K562 (cell line): ENCODE data around the gene TPD52L2. TPM values are rescaled to one million over a fixed set of nuclear protein-coding genes. Genes with fewer than 3 reads are reported as not detected.

Source experiments
- BRCA1 ChIP-seq, 2 experiments: fragments of 450-650 bp in 1 of 2; sonication (generic) in 1 of 2; formaldehyde crosslinking in 1 of 2; IDR thresholded peaks; 2 replicates each; pipeline versions ENCODE4 v1.5.0 to v1.6.1; 2017 to 2020; ENCODE audit warnings: mild to moderate bottlenecking in 1 of 2, missing genetic modification reagents in 1 of 2
- BRD4 ChIP-seq: fragments of 200-600 bp; sonication (generic); IDR thresholded peaks from 2 replicates; pipeline ENCODE4 v1.6.1; 2017; ENCODE audit warnings: inconsistent platforms
- KAT7 ChIP-seq: sonication (generic); formaldehyde crosslinking; IDR thresholded peaks from 2 replicates; pipeline ENCODE4 v1.8.0; 2022; ENCODE audit warnings: missing genetic modification reagents, mild to moderate bottlenecking, borderline replicate concordance
- MED1 ChIP-seq: sonication (generic); formaldehyde crosslinking; IDR thresholded peaks from 2 replicates; pipeline ENCODE4 v1.8.1; 2023; ENCODE audit warnings: missing genetic modification reagents, borderline replicate concordance
- POLR3A ChIP-seq: IDR thresholded peaks from 2 replicates; pipeline ENCODE4 v1.6.1; 2011; ENCODE audit warnings: borderline replicate concordance, mild to moderate bottlenecking, moderate library complexity; ENCODE audit not compliant: insufficient read length, insufficient read depth; ENCODE audit errors: extremely low read depth
- RBM34 ChIP-seq: fragments of 200-400 bp; formaldehyde crosslinking; IDR thresholded peaks from 2 replicates; pipeline ENCODE4 v1.6.1; 2018; ENCODE audit warnings: low read length, borderline replicate concordance; ENCODE audit not compliant: insufficient read depth
- SETDB1 ChIP-seq: IDR thresholded peaks from one replicate; pipeline ENCODE4 v1.6.1; 2012; ENCODE audit warnings: low read length, control low read depth, inconsistent platforms
- SIX5 ChIP-seq, 2 experiments: IDR thresholded peaks; 2 replicates each; pipeline ENCODE4 v1.6.1; 2011; ENCODE audit warnings: low read length in 2 of 2, borderline replicate concordance in 1 of 2, low read depth in 1 of 2, mild to moderate bottlenecking in 1 of 2, moderate library complexity in 1 of 2; ENCODE audit not compliant: insufficient read depth in 1 of 2
- TAL1 ChIP-seq: fragments of 450-650 bp; IDR thresholded peaks from 2 replicates; pipeline ENCODE4 v1.6.1; 2016; ENCODE audit warnings: mild to moderate bottlenecking
- TBL1XR1 ChIP-seq, 2 experiments: IDR thresholded peaks; 2 replicates each; pipeline ENCODE4 v1.6.1; 2012; ENCODE audit warnings: improper control_type of control experiment in 2 of 2, low read length in 2 of 2, mild to moderate bottlenecking in 1 of 2
- TBP ChIP-seq: optimal IDR thresholded peaks from 2 replicates; pipeline ENCODE3; 2011; ENCODE audit warnings: low read depth, low read length, improper control_type of control experiment
- TCF7 ChIP-seq: sonication (generic); IDR thresholded peaks from 2 replicates; pipeline ENCODE4 v1.6.1; 2016; ENCODE audit warnings: antibody characterized with exemption, borderline replicate concordance
- VEZF1 ChIP-seq: fragments of 200-800 bp; sonication (Bioruptor generic); IDR thresholded peaks from 2 replicates; pipeline ENCODE4 v1.6.1; 2017; ENCODE audit warnings: missing genetic modification characterization, missing compliant biosample characterization
- ZC3H4 ChIP-seq: sonication (generic); formaldehyde crosslinking; IDR thresholded peaks from 2 replicates; pipeline ENCODE4 v1.9.0; 2021; ENCODE audit warnings: missing genetic modification reagents, borderline replicate concordance
- ZNF217 ChIP-seq: sonication (generic); formaldehyde crosslinking; IDR thresholded peaks from 2 replicates; pipeline ENCODE4 v1.8.0; 2022; ENCODE audit warnings: mild to moderate bottlenecking, missing genetic modification reagents
- ZNF444 ChIP-seq: fragments of 250-450 bp; sonication (Bioruptor Pico); IDR thresholded peaks from 2 replicates; pipeline ENCODE4 v1.4.0; 2020; ENCODE audit warnings: mild to moderate bottlenecking, moderate library complexity
- ZNF551 ChIP-seq: fragments of 250-450 bp; sonication (Bioruptor Pico); IDR thresholded peaks from 2 replicates; pipeline ENCODE4 v1.5.0; 2021; ENCODE audit warnings: mild to moderate bottlenecking, moderate library complexity
- polyA plus RNA-seq, 8 experiments: library from polyadenylated mRNA; depleted of rRNA in 4 of 8; stranded (reverse) in 5 of 8; unstranded in 3 of 8; fragments of >200 nt; fragmentation: Nextera tagmentation in 2 of 8; fragmentation: Illumina TruSeq in 1 of 8; extraction: Ambion mirVana in 2 of 8; extraction: Trizol in 1 of 8; gene quantifications; 2 replicates each; pipeline versions ENCODE4 v1.2.1 to v1.2.3, GENCODE V29; 2011 to 2014; ENCODE audit warnings: inconsistent platforms in 1 of 8, missing spikeins in 1 of 8
- total RNA-seq, 7 experiments: library from RNA; depleted of rRNA in 6 of 7; stranded (reverse); fragments of >200 nt in 6 of 7; fragmentation: Illumina TruSeq in 2 of 7; extraction: Trizol in 2 of 7; gene quantifications; 2 replicates each; pipeline versions ENCODE4 v1.2.1 to v1.2.3, GENCODE V29; 2011 to 2021; ENCODE audit warnings: low replicate concordance in 1 of 7
- TF ChIP-seq, protein P1 (sequence below): fragments of 250-450 bp; sonication (Bioruptor Pico); IDR thresholded peaks from 2 replicates; pipeline ENCODE4 v1.5.0; 2021
- TF ChIP-seq, protein P2 (sequence below), 3 experiments: IDR thresholded peaks in 2 of 3; conservative IDR thresholded peaks in 1 of 3; 2 replicates each; pipeline ENCODE4 v1.5.1; 2011 to 2012; ENCODE audit warnings: low read length in 3 of 3, mild to moderate bottlenecking in 3 of 3, control low read depth in 2 of 3, improper control_type of control experiment in 1 of 3, inconsistent platforms in 1 of 3, low read depth in 1 of 3, mixed read lengths in 1 of 3, moderate library complexity in 1 of 3; ENCODE audit not compliant: insufficient read depth in 2 of 3
- TF ChIP-seq, protein P3 (sequence below): fragments of 450-650 bp; IDR thresholded peaks from 2 replicates; pipeline ENCODE4 v1.6.1; 2014; ENCODE audit warnings: low read depth, mild to moderate bottlenecking, moderate library complexity, borderline replicate concordance
- TF ChIP-seq, protein P4 (sequence below): fragments of 450-650 bp; IDR thresholded peaks from 2 replicates; pipeline ENCODE4 v1.6.1; 2016; ENCODE audit warnings: low read depth, mild to moderate bottlenecking, moderate library complexity

The TPD52L2 gene
- total and polyA plus RNA-seq, 9 of the 15 experiments (the other 6 are each of a cell fraction or from before 2014, with no cell fraction given) = 1.9 to 117 (median 74.6) TPM

- TF ChIP-seq VEZF1 (CRISPR knock-in tag) (peak; percentile 61), ZNF444 (CRISPR knock-in tag) (no peak), TBL1XR1 (IDR thresholded peaks at IDR 0.05; ENCODE audit: low read length in 2 of 2) (no peak; a peak in 2 of 4 replicates), SIX5 (IDR thresholded peaks at IDR 0.05; ENCODE audit: borderline replicate concordance in 1 of 2, insufficient read depth in 1 of 2, low read depth in 1 of 2, low read length in 2 of 2) (no peak; a peak in 1 of 4 replicates), RBM34 (no peak), SETDB1 (no peak), ZC3H4 (CRISPR knock-in tag) (no peak), POLR3A (no peak), TBP (peak; percentile 92), ZNF551 (CRISPR knock-in tag) (no peak), TCF7 (no peak; the same call in 1 of the 2 replicates), TAL1 (no peak), KAT7 (CRISPR knock-in tag) (no peak), BRD4 (no peak), ZNF217 (CRISPR knock-in tag) (no peak), MED1 (CRISPR knock-in tag) (no peak), BRCA1 (IDR thresholded peaks at IDR 0.05) (no peak), BRCA1 (CRISPR knock-in tag; IDR thresholded peaks at IDR 0.05) (no peak)
- TF ChIP-seq, protein P1, sequence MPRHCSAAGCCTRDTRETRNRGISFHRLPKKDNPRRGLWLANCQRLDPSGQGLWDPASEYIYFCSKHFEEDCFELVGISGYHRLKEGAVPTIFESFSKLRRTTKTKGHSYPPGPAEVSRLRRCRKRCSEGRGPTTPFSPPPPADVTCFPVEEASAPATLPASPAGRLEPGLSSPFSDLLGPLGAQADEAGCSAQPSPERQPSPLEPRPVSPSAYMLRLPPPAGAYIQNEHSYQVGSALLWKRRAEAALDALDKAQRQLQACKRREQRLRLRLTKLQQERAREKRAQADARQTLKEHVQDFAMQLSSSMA (CRISPR knock-in tag) = no peak
- TF ChIP-seq, protein P2, sequence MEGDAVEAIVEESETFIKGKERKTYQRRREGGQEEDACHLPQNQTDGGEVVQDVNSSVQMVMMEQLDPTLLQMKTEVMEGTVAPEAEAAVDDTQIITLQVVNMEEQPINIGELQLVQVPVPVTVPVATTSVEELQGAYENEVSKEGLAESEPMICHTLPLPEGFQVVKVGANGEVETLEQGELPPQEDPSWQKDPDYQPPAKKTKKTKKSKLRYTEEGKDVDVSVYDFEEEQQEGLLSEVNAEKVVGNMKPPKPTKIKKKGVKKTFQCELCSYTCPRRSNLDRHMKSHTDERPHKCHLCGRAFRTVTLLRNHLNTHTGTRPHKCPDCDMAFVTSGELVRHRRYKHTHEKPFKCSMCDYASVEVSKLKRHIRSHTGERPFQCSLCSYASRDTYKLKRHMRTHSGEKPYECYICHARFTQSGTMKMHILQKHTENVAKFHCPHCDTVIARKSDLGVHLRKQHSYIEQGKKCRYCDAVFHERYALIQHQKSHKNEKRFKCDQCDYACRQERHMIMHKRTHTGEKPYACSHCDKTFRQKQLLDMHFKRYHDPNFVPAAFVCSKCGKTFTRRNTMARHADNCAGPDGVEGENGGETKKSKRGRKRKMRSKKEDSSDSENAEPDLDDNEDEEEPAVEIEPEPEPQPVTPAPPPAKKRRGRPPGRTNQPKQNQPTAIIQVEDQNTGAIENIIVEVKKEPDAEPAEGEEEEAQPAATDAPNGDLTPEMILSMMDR (IDR thresholded peaks at IDR 0.05 in 2 of 3, conservative IDR thresholded peaks at IDR 0.05 in 1 of 3; ENCODE audit: insufficient read depth in 2 of 3, low read depth in 1 of 3, low read length in 3 of 3) = no peak
- TF ChIP-seq, protein P3, sequence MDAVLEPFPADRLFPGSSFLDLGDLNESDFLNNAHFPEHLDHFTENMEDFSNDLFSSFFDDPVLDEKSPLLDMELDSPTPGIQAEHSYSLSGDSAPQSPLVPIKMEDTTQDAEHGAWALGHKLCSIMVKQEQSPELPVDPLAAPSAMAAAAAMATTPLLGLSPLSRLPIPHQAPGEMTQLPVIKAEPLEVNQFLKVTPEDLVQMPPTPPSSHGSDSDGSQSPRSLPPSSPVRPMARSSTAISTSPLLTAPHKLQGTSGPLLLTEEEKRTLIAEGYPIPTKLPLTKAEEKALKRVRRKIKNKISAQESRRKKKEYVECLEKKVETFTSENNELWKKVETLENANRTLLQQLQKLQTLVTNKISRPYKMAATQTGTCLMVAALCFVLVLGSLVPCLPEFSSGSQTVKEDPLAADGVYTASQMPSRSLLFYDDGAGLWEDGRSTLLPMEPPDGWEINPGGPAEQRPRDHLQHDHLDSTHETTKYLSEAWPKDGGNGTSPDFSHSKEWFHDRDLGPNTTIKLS = peak; percentile 93
- TF ChIP-seq, protein P4, sequence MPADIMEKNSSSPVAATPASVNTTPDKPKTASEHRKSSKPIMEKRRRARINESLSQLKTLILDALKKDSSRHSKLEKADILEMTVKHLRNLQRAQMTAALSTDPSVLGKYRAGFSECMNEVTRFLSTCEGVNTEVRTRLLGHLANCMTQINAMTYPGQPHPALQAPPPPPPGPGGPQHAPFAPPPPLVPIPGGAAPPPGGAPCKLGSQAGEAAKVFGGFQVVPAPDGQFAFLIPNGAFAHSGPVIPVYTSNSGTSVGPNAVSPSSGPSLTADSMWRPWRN = no peak
These were observed at the start of gene TPD52L2 (continued) for GRCh38 chr20:63864978-63865640.
